ENCODE measurements around the gene LAMTOR1.
"Not testable (repeated sequence)": the region's sequence is repeated elsewhere in the genome, so short reads cannot be mapped to it uniquely, and the experiment has no call there.

Gene LAMTOR1

GRCh38 chr11:72102946-72103753 is at the start of gene LAMTOR1:
Gene LAMTOR1 (minus strand): TSS chr11:72103297. CDS start chr11:72103224, 73 bp downstream.
- H3K9me3 ChIP-seq (ENCODE audit: control insufficient read depth, insufficient read depth, low read length), result no peaks in the 10 kb centered on the region
- H3K36me3 ChIP-seq (ENCODE audit: insufficient read depth, low read length), result no peaks in the 10 kb centered on the region; the same call in 1 of the 2 replicates
- 0 out of 2 replicates have a peak, but pooled peaks cover 4% of the 10 kb centered on the region for H3K4me1 ChIP-seq (ENCODE audit: insufficient read depth, low read length)
- H3K9ac ChIP-seq (ENCODE audit: low read depth, low read length), result peak within 1 kb of the TSS; percentile 92

GRCh38 chr11:72150882-72151281 is 47.8 kb upstream of the LAMTOR1 start:
- H3K9ac ChIP-seq (ENCODE audit: low read depth, low read length), result no peak overlapping the region
- no peaks in the 10 kb centered on the region for H3K4me1 ChIP-seq (ENCODE audit: insufficient read depth, low read length)
- H3K36me3 ChIP-seq (ENCODE audit: insufficient read depth, low read length), result no peaks in the 10 kb centered on the region
- H3K9me3 ChIP-seq (ENCODE audit: control insufficient read depth, insufficient read depth, low read length), result no peaks in the 10 kb centered on the region

- Histone ChIP-seq H3K9me3 (ENCODE audit: control insufficient read depth, insufficient read depth, low read length) (no peaks in the 10 kb centered on the region), H3K9ac (ENCODE audit: low read depth, low read length) (no peak overlapping the region), H3K4me1 (ENCODE audit: insufficient read depth, low read length) (no peaks in the 10 kb centered on the region), H3K36me3 (ENCODE audit: insufficient read depth, low read length) (no peaks in the 10 kb centered on the region)
Measured at GRCh38 chr11:72146625-72147024, 43.5 kb upstream of the LAMTOR1 start.

GRCh38 chr11:72144807-72145565 is 41.9 kb upstream of the LAMTOR1 start:
- Histone ChIP-seq H3K4me1 (ENCODE audit: insufficient read depth, low read length) (no peaks in the 10 kb centered on the region), H3K9ac (ENCODE audit: low read depth, low read length) (no peak overlapping the region), H3K9me3 (ENCODE audit: control insufficient read depth, insufficient read depth, low read length) (no peaks in the 10 kb centered on the region), H3K36me3 (ENCODE audit: insufficient read depth, low read length) (no peaks in the 10 kb centered on the region)

- not testable (repeated sequence) for H3K36me3 ChIP-seq (ENCODE audit: insufficient read depth, low read length); H3K9ac ChIP-seq (ENCODE audit: low read depth, low read length); H3K9me3 ChIP-seq (ENCODE audit: control insufficient read depth, insufficient read depth, low read length); H3K4me1 ChIP-seq (ENCODE audit: insufficient read depth, low read length)
Measured at GRCh38 chr11:72142543-72142942, 39.4 kb upstream of the LAMTOR1 start.

GRCh38 chr11:72142086-72142485 is 39.0 kb upstream of the LAMTOR1 start:
- not testable (repeated sequence) for H3K9me3 ChIP-seq (ENCODE audit: control insufficient read depth, insufficient read depth, low read length); H3K4me1 ChIP-seq (ENCODE audit: insufficient read depth, low read length); H3K36me3 ChIP-seq (ENCODE audit: insufficient read depth, low read length); H3K9ac ChIP-seq (ENCODE audit: low read depth, low read length)

GRCh38 chr11:72141066-72141465 is 38.0 kb upstream of the LAMTOR1 start:
- Histone ChIP-seq H3K9me3 (ENCODE audit: control insufficient read depth, insufficient read depth, low read length) (no peaks in the 10 kb centered on the region), H3K36me3 (ENCODE audit: insufficient read depth, low read length) (no peaks in the 10 kb centered on the region)

GRCh38 chr11:72140661-72141060 is 37.6 kb upstream of the LAMTOR1 start:
- no peaks in the 10 kb centered on the region for H3K4me1 ChIP-seq (ENCODE audit: insufficient read depth, low read length)
- H3K36me3 ChIP-seq (ENCODE audit: insufficient read depth, low read length), result no peaks in the 10 kb centered on the region

More at GRCh38 chr11:72141066-72141465, 38.0 kb upstream of the LAMTOR1 start:
- no peak overlapping the region for H3K9ac ChIP-seq (ENCODE audit: low read depth, low read length)
- no peaks in the 10 kb centered on the region for H3K4me1 ChIP-seq (ENCODE audit: insufficient read depth, low read length)

GRCh38 chr11:72139500-72139899 is 36.4 kb upstream of the LAMTOR1 start:
- no peak overlapping the region for H3K9ac ChIP-seq (ENCODE audit: low read depth, low read length)
- H3K36me3 ChIP-seq (ENCODE audit: insufficient read depth, low read length), result no peaks in the 10 kb centered on the region
- H3K4me1 ChIP-seq (ENCODE audit: insufficient read depth, low read length), result no peaks in the 10 kb centered on the region
- H3K9me3 ChIP-seq (ENCODE audit: control insufficient read depth, insufficient read depth, low read length), result no peaks in the 10 kb centered on the region

More at GRCh38 chr11:72140661-72141060, 37.6 kb upstream of the LAMTOR1 start:
- Histone ChIP-seq H3K9me3 (ENCODE audit: control insufficient read depth, insufficient read depth, low read length) (no peaks in the 10 kb centered on the region), H3K9ac (ENCODE audit: low read depth, low read length) (no peak overlapping the region)

- Histone ChIP-seq H3K9ac (ENCODE audit: low read depth, low read length) (no peak overlapping the region), H3K36me3 (ENCODE audit: insufficient read depth, low read length) (no peaks in the 10 kb centered on the region)
Measured at GRCh38 chr11:72138821-72139390, 35.8 kb upstream of the LAMTOR1 start.

GRCh38 chr11:72136684-72137262 is 33.7 kb upstream of the LAMTOR1 start:
- Histone ChIP-seq H3K9me3 (ENCODE audit: control insufficient read depth, insufficient read depth, low read length) (no peaks in the 10 kb centered on the region), H3K36me3 (ENCODE audit: insufficient read depth, low read length) (no peaks in the 10 kb centered on the region), H3K9ac (ENCODE audit: low read depth, low read length) (no peak overlapping the region), H3K4me1 (ENCODE audit: insufficient read depth, low read length) (no peaks in the 10 kb centered on the region)

More at GRCh38 chr11:72138821-72139390, 35.8 kb upstream of the LAMTOR1 start:
- no peaks in the 10 kb centered on the region for H3K9me3 ChIP-seq (ENCODE audit: control insufficient read depth, insufficient read depth, low read length)
- no peaks in the 10 kb centered on the region for H3K4me1 ChIP-seq (ENCODE audit: insufficient read depth, low read length)

GRCh38 chr11:72135891-72136683 is 33.0 kb upstream of the LAMTOR1 start:
- no peaks in the 10 kb centered on the region for H3K4me1 ChIP-seq (ENCODE audit: insufficient read depth, low read length)
- H3K9me3 ChIP-seq (ENCODE audit: control insufficient read depth, insufficient read depth, low read length), result no peaks in the 10 kb centered on the region
- H3K9ac ChIP-seq (ENCODE audit: low read depth, low read length), result no peak overlapping the region
- H3K36me3 ChIP-seq (ENCODE audit: insufficient read depth, low read length), result no peaks in the 10 kb centered on the region

- not testable (repeated sequence) for H3K36me3 ChIP-seq (ENCODE audit: insufficient read depth, low read length)
Measured at GRCh38 chr11:72135473-72135872, 32.4 kb upstream of the LAMTOR1 start, which contains the start of gene FOLR3. Gene FOLR3 (plus strand): TSS chr11:72135725. CDS start chr11:72135953, 228 bp downstream.

More at GRCh38 chr11:72135473-72135872, 32.4 kb upstream of the LAMTOR1 start, which contains the start of gene FOLR3:
- H3K4me1 ChIP-seq (ENCODE audit: insufficient read depth, low read length); H3K9me3 ChIP-seq (ENCODE audit: control insufficient read depth, insufficient read depth, low read length); H3K9ac ChIP-seq (ENCODE audit: low read depth, low read length): not testable (repeated sequence)

Measured in ES-I3 (cell line).